Suprapubic skin (tissue), 4 donors: ENCODE measurements around the gene CLDN34.

Experiments
- CTCF ChIP-seq, 2 donors: fragments of 200-600 bp in 1 of 2; fragments of 450-650 bp in 1 of 2; sonication (generic) in 1 of 2; IDR thresholded peaks; one replicate each; pipeline ENCODE4 v1.5.1; 2016 to 2019; ENCODE audit warnings: antibody characterized with exemption in 2 of 2, mild to moderate bottlenecking in 1 of 2, moderate library complexity in 1 of 2
- POLR2A ChIP-seq, 2 donors: fragments of 450-650 bp; IDR thresholded peaks; one replicate each; pipeline ENCODE4 v1.6.1; 2017; ENCODE audit warnings: antibody characterized with exemption in 2 of 2, mild to moderate bottlenecking in 2 of 2, moderate library complexity in 2 of 2
- POLR2AphosphoS5 ChIP-seq, 3 donors: sonication (generic); formaldehyde crosslinking; IDR thresholded peaks; one replicate each; pipeline ENCODE4 v1.6.1; 2017; ENCODE audit warnings: antibody characterized with exemption in 3 of 3

- TF ChIP-seq POLR2A (IDR thresholded peaks at IDR 0.05) (no peak), CTCF (IDR thresholded peaks at IDR 0.05) (no peak), POLR2AphosphoS5 (IDR thresholded peaks at IDR 0.05) (no peak)
Observed at GRCh38 chrX:10015723-10016518, 48.8 kb downstream of the CLDN34 start.
